Motor neuron (in vitro differentiated cells): ENCODE data around the gene KRTCAP2. TPM values are rescaled to one million over a fixed set of nuclear protein-coding genes. Genes with fewer than 3 reads are reported as not detected.
"Not testable (repeated sequence)": the region's sequence is repeated elsewhere in the genome, so short reads cannot be mapped to it uniquely, and the experiment has no call there.

ENCODE experiments used
- ATAC-seq, 8 experiments: fragments of 200-7000 bp; cut with Tn5 transposase; replicated peaks in 6 of 8; 2 replicates each; pipeline ENCODE4 v1.8.0; 2021; ENCODE audit warnings: mild to moderate bottlenecking in 8 of 8, moderate library complexity in 8 of 8
- H3K27ac ChIP-seq, 2 donors: fragments of 250-450 bp; sonication (Bioruptor Pico); 2 replicates each; pipeline ENCODE4 v1.9.0; 2021; ENCODE audit warnings: antibody characterized with exemption in 2 of 2, mild to moderate bottlenecking in 2 of 2, moderate library complexity in 1 of 2
- H3K4me1 ChIP-seq, 2 donors: fragments of 250-450 bp; sonication (Bioruptor Pico); replicated peaks in 1 of 2; 2 replicates each; pipeline ENCODE4 v1.6.1; 2021; ENCODE audit warnings: antibody characterized with exemption in 2 of 2, mild to moderate bottlenecking in 2 of 2, moderate library complexity in 1 of 2
- H3K4me3 ChIP-seq, 5 donors: fragments of 250-450 bp; sonication (Bioruptor Pico); 2 replicates each; pipeline ENCODE4 v1.9.0; 2021; ENCODE audit warnings: antibody characterized with exemption in 5 of 5, mild to moderate bottlenecking in 5 of 5, moderate library complexity in 4 of 5
- WGBS, 10 experiments: fragments of 450-650 bp; shearing (Covaris generic); methylation state at CpG; one replicate each; pipeline ENCODE4 v1.0.0; 2022; 5-methylcytosine and 5-hydroxymethylcytosine counted together
- in situ Hi-C, 9 experiments: fragments of 400-800 bp; cut with MboI; loops; one replicate each; pipeline ENCODE4 v1.15.0; 2021; ENCODE audit warnings: low sequenced_read_pairs in 9 of 9, low pct_unique_long_range_greater_than_20kb in 2 of 9; ENCODE audit not compliant: unreplicated experiment in 9 of 9
- total RNA-seq, 8 experiments: library from RNA; unstranded; fragments of 300-600 nt; gene quantifications; 2 replicates each; pipeline versions ENCODE4 v1.2.3 to v1.2.4, GENCODE V29; 2022

KRTCAP2 gene
- total RNA-seq, 8 experiments from 2014 or later = 166 to 272 (median 202) TPM

DNA sequence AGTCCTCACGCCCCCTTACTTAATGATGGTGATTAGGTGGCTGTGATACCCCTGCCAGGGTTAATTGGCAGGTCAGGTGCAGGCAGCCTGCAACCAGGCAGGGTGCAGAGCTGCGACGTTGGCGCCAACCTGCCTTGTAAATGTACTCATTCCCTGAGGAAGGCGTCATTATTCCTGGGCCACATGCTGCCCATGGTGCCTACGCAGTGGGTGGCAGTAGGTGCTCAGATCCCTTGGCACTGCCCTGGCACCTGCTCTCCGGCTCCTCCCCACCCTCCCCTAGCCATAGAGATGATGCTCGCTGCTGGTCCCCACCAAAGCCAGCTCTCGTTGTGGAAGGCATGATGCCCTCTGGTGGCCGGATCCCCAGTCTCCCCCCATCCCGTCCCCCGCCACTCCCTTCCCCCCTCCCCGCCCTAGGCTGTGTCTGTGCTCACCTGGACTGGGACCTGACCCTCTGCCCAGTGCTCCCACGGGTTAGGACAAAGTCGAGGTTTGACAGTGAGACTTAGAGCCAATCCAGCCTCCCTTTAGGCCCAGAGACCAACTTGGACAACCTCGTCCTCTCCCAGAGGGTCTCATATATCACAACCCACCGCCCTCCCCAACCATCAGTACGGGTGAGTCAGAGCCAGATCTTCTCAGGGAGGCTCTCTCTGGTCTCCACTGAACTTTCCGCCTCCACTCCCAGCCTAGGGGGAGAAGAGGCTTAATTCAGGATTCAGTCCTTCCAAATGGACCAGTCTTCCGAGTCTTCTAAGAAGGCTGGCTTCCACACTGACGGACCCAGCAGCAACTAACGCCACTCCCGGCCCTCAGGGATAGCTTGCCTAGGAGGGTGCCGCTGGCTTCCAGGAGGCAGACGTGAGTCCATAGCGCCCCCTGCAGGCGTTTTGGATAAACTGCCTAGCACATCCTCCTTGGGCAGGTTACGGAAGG lies 5.7 kb downstream of the KRTCAP2 start:
- 6 to 33% (median 17%) methylated on average over 2 to 14 of the region's 28 CpGs; no CpG with 5 or more reads in 2 of the 10 experiments for WGBS, 10 experiments
- peak overlapping the region in 2 of 5 donors; percentile 7 to 12 for H3K4me3 ChIP-seq
- peak; percentile 61 to 83 (median 70) for ATAC-seq
- H3K4me1 ChIP-seq = peaks cover 16 to 21% of the 10 kb centered on the region in 2 donors
- in situ Hi-C loops = loop anchor here in 5 of 9 experiments (5.0 to 10.0 kb wide), 3 partner anchors 63 to 75 kb away; no protein-coding TSS in a partner anchor
- peak overlapping the region; percentile 5 to 69 for H3K27ac ChIP-seq

DNA sequence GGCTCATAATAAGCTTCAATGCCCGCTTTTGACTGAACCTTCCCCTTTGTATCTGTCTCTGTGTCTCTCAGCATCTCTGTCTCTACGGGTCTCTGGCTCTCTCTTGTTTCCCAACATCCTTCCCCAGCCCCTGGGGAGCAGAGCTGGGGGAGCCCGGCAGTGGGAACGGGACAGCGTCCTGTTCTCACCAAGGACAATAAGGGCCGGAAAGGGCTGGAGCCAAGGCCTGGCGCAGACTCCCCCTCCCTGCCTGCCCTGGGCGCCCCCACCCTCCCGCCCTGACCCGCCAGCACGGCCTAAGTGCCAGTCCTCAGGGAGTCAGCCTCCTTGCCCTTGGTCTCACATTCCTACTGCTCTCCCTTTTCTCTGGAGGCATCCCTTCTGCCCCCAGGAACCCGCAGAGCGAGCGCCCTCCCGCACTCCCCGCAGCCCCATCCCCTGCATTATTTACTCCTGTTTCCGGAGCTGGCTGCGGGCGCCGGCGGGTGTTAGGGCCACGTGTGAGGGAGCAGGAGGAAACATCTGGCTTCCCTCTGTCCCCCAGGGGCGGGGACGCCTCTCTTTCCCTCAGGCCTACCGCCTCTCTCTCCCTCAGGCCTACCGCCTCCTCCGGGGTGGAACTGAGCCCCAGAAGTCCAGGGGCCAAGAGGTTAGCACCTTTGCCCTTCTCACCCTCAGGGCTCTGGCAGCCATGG lies 6.5 kb downstream of the KRTCAP2 start:
- 16 to 50% (median 35%) methylated on average over 1 to 12 of the region's 27 CpGs; no CpG with 5 or more reads in 6 of the 10 experiments for WGBS, 10 experiments
- in situ Hi-C loops = loop anchor here in 5 of 9 experiments (5.0 to 10.0 kb wide), 3 partner anchors 62 to 74 kb away; no protein-coding TSS in a partner anchor
- peak in 7 of 8 experiments; percentile 43 to 81 (median 77) for ATAC-seq
- Histone ChIP-seq H3K4me3 (peak overlapping the region in 1 of 5 donors; percentile 7), H3K27ac (peak overlapping the region; percentile 50 to 69), H3K4me1 (peaks cover 10 to 17% of the 10 kb centered on the region in 2 donors)

DNA sequence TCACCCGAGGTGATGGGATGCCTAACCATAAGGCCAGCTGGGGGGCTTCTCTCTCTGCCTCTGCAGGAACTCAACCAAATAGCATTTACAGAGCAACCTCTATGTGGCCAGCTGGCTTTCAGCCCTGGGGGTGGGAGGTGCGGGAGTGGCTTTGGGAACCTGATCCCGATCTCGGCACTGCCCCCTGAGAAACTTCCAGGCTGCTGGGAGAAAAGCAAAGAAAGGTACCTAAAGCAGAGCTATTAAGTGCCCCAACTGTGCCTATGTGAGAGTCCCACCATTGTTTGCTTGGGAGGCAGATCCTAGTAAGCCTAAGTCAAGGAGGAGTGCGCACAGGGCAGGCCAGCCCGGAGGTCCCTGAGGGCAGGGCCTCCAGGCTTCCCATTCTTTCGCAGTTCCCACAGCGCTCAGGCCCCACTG lies 7.0 kb downstream of the KRTCAP2 start:
- Histone ChIP-seq H3K4me1 (peaks cover 10 to 17% of the 10 kb centered on the region in 2 donors), H3K27ac (peak overlapping the region in 1 of 2 donors; percentile 50), H3K4me3 (no peak overlapping the region)
- 49 to 81% (median 54%) methylated on average over 3 of the region's 8 CpGs; no CpG with 5 or more reads in 7 of the 10 experiments for WGBS, 10 experiments
- peak in 3 of 8 experiments; percentile 0 to 9 (median 6) for ATAC-seq
- in situ Hi-C loops = loop anchor here in 5 of 9 experiments (5.0 to 10.0 kb wide), 3 partner anchors 61 to 74 kb away; no protein-coding TSS in a partner anchor

DNA sequence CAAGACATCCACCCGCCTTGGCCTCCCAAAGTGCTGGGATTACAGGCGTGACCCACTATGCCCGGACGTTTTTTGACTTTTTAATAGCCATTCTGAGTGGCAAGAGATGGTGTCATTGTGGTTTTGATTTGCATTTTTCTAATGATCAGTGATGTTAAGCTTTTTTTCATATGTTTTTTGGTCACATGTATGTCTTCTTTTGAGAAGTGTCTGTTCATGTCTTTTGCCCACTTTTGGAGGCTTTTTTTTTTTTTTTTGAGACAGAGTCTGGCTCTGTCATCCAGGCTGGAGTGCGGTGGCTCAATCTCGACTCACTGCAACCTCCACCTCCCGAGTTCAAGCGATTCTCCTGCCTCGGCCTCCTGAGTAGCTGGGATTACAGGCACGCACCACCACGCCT lies 8.5 kb downstream of the KRTCAP2 start:
- not testable (repeated sequence) for H3K27ac ChIP-seq, ATAC-seq, H3K4me3 ChIP-seq
- 70 to 95% (median 89%) methylated on average over 2 to 8 of the region's 11 CpGs; no CpG with 5 or more reads in 4 of the 10 experiments for WGBS, 10 experiments
- in situ Hi-C loops = loop anchor here in 5 of 9 experiments (5.0 to 10.0 kb wide), 3 partner anchors 60 to 72 kb away; no protein-coding TSS in a partner anchor
- peaks cover 10 to 17% of the 10 kb centered on the region in 2 donors for H3K4me1 ChIP-seq

DNA sequence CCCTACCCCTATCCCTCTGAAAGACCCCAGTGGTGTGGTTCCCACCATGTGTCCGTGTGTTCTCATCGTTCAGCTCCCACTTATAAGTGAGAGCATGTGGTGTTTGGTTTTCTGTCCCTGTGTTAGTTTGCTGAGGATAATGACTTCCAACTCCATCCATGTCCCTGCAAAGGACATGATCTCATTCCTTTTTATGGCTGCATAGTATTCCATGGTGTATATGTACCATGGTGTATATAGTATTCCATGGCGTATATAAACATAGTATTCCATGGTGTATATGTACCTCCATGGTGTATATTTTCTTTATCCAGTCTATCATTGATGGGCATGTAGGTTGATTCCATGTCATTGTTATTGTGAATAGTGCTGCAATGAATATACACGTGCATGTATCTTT lies 9.3 kb downstream of the KRTCAP2 start:
- 77 to 100% (median 95%) methylated on average over 1 to 4 of the region's 4 CpGs for WGBS, 10 experiments
- not testable (repeated sequence) for H3K4me3 ChIP-seq, ATAC-seq, H3K27ac ChIP-seq
- in situ Hi-C loops = loop anchor here in 4 of 9 experiments (10.0 kb wide), 2 partner anchors 59 to 69 kb away; no protein-coding TSS in a partner anchor
- peaks cover 10 to 17% of the 10 kb centered on the region in 2 donors for H3K4me1 ChIP-seq

DNA sequence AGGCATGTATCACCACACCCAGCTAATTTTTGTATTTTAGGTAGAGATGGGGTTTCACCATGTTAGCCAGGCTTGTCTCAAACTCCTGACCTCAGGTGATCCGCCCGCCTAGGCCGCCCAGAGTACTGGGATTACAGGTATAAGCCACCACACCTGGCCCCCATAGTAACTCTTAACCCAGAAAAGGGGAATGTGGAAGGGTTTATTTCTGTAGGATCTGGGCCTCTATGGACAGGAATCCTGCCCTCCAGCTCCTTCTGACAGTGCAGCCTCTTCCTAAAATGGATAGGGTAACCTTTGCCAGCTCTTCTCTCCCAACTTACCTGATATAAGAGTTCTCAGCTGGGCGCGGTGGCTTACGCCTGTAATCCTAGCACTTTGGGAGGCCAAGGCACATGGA lies 10.5 kb downstream of the KRTCAP2 start:
- 70 to 100% (median 100%) methylated on average over 1 to 6 of the region's 6 CpGs; no CpG with 5 or more reads in 1 of the 10 experiments for WGBS, 10 experiments
- H3K4me3 ChIP-seq, H3K27ac ChIP-seq, ATAC-seq: not testable (repeated sequence)
- in situ Hi-C loops = loop anchor here in 4 of 9 experiments (10.0 kb wide), 2 partner anchors 58 to 68 kb away; no protein-coding TSS in a partner anchor
- H3K4me1 ChIP-seq = peaks cover 10 to 16% of the 10 kb centered on the region in 2 donors

DNA sequence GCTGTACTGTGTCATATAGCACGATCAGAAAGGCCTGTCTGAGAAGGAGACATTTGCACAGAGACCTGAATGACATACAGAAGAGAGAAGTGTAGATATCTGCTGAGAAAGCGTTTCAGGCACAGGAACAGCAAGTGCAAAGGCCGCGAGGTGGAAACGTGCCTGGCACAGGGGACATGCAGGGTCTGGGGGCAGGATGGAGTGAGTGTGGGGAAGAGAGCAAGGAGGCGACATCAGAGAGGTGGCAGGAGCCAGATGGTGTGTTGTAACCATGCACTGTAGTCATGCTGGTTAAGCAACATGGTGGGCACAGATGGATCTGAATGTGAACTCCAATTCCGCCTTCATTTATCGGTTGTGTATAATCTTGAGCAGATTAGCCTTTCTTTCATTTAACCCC lies 13.0 kb downstream of the KRTCAP2 start:
- 19 to 90% (median 78%) methylated on average over 1 to 8 of the region's 8 CpGs; no CpG with 5 or more reads in 3 of the 10 experiments for WGBS, 10 experiments
- no peak overlapping the region for H3K4me3 ChIP-seq
- no peak overlapping the region for H3K27ac ChIP-seq
- in situ Hi-C loops = loop anchor here in 4 of 9 experiments (10.0 kb wide), 2 partner anchors 55 to 65 kb away; no protein-coding TSS in a partner anchor
- no peaks in the 10 kb centered on the region for H3K4me1 ChIP-seq
- ATAC-seq = no peak

DNA sequence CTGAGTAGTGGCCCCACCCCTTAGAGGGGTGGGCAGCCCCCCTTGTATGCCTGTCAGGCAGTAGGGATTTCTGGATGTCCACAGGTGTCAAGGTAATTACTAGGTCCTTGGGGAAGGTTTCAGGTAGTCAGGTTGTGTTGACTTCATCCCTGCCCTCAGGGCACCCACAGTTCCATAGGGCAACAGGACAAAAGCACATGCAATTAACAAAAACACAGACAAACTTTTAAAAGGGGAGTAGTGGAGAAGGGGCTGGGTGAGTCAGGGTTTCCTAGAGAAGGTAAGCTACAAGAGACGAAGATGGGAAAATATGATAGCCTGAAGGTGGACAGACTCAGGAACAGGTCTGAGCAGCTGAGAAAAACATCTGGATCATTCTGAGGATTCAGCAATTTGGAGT lies 14.1 kb downstream of the KRTCAP2 start:
- no peak for ATAC-seq
- in situ Hi-C loops = no loop called here
- no peak overlapping the region for H3K27ac ChIP-seq
- no peaks in the 10 kb centered on the region for H3K4me1 ChIP-seq
- WGBS, 10 experiments = 60 to 83% (median 75%) methylated on average over 1 of the region's 1 CpG; no CpG with 5 or more reads in 3 of the 10 experiments
- no peak overlapping the region for H3K4me3 ChIP-seq

DNA sequence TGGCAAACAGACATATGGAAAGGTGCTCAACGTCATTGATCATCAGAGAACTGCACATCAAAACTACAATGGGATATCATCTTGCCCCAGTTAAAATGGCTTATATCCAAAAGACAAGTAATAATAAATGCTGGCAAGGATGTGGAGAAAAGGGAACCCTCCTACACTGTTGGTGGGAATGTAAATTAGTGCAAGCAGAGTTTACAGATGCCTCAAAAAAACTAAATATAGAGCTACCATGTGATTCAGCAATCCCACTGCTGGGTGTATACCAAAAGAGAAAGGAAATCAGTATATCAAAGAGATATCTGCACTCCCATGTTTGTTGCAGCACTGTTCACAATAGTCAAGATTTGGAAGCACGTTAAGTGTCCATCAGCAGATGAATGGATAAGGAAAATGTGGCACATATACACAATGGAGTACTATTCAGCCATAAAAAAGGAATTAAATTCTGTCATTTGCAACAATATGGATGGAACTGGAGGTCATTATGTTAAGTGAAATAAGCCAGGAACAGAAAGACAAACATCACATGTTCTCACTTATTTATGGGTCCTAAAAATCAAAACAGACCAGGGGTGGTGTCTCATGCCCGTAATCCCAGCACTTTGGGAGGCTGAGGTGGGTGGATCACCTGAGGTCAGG lies 17.0 kb downstream of the KRTCAP2 start:
- peak in 2 of 8 experiments; percentile 32 to 49 for ATAC-seq
- H3K27ac ChIP-seq, H3K4me3 ChIP-seq, in situ Hi-C loops, H3K4me1 ChIP-seq: not testable (repeated sequence)
- 11 to 68% (median 37%) methylated on average over 1 to 3 of the region's 3 CpGs for WGBS, 10 experiments

DNA sequence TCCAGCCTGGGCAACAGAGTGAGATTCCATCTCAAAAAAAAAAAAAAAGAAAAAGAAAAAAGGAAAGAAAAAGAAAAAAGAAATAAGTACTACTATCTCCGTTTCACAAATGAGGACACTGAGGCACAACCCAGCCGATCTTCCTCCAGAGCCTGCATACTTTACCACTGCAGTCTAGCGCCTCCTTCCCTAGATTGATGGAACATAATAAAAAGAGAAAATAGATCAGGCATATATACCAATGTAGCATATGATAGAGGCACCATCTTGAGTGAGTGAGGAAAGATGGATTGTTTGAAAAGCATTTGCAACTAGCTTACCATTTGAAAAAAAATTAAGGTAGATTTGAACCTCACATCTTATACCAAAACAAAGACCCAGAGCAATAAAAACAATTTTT lies 27.6 kb downstream of the KRTCAP2 start:
- 45 to 94% (median 71%) methylated on average over 2 to 3 of the region's 3 CpGs for WGBS, 10 experiments
- H3K4me3 ChIP-seq = no peak overlapping the region
- in situ Hi-C loops = no loop called here
- H3K27ac ChIP-seq = no peak overlapping the region
- no peaks in the 10 kb centered on the region for H3K4me1 ChIP-seq
- ATAC-seq = no peak

DNA sequence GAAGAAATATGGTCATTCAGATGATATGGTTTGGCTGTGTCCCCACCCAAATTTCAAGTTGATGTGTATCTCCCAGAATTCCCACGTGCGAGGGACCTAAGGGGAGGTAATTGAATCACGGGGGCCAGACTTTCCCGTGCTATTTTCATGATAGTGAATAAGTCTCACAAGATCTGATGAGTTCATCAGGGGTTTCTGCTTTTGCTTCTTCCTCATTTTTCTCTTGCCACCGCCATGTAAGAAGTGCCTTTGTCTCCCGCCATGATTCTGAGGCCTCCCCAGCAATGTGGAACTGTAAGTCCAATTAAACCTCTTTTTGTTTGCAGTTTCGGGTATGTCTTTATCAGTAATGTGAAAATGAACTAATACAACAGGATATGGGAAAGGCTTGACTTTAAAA lies 31.4 kb downstream of the KRTCAP2 start:
- in situ Hi-C loops = no loop called here
- Histone ChIP-seq H3K4me3 (no peak overlapping the region), H3K4me1 (peaks cover 8 to 9% of the 10 kb centered on the region in 2 donors), H3K27ac (no peak overlapping the region)
- 53 to 100% (median 78%) methylated on average over 2 to 7 of the region's 7 CpGs for WGBS, 10 experiments
- ATAC-seq = no peak

DNA sequence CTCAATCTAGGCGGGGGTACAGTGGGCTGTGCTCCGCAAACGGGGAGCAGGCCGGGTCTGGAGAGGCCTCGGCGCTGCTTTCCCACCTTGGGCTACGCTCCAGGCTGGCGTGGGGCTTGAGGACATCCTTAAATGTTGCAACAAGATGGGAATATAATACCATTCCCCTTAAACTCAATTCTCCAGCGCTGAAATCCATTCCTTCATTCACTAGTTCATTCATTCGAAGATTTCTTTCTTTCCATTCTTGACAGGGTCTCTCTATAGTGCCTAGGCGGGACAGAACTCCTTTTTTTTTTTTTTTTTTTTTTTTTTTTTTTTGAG lies 32.5 kb downstream of the KRTCAP2 start:
- peak overlapping the region in 1 of 2 donors; percentile 90 for H3K27ac ChIP-seq
- H3K4me3 ChIP-seq = peak overlapping the region; percentile 68 to 84 (median 72)
- no peak for ATAC-seq
- in situ Hi-C loops = no loop called here
- H3K4me1 ChIP-seq = peaks cover 10 to 14% of the 10 kb centered on the region in 2 donors
- 0 to 40% (median 13%) methylated on average over 2 to 10 of the region's 11 CpGs for WGBS, 10 experiments
